GM21737 (cell line): Measurements from ENCODE around the gene LAMC3.

Experiments
- ATAC-seq: cut with Tn5 transposase; IDR thresholded peaks from one replicate; pipeline ENCODE4 v1.9.1; 2021; ENCODE audit warnings: mild to moderate bottlenecking, moderate library complexity; ENCODE audit not compliant: unreplicated experiment

Gene LAMC3

GRCh38 chr9:131010482-131011273, 1.7 kb downstream of the LAMC3 start:
- ATAC-seq: no peak

GRCh38 chr9:131011274-131012022, 2.5 kb downstream of the LAMC3 start:
- no peak for ATAC-seq

GRCh38 chr9:131012023-131012334, 3.0 kb downstream of the LAMC3 start:
- no peak for ATAC-seq

- ATAC-seq: no peak
Observed at GRCh38 chr9:131012396-131012917, 3.5 kb downstream of the LAMC3 start.

- no peak for ATAC-seq
Observed at GRCh38 chr9:131013015-131013755, 4.2 kb downstream of the LAMC3 start.

GRCh38 chr9:131013771-131014676, 5.0 kb downstream of the LAMC3 start:
- ATAC-seq: no peak

- no peak for ATAC-seq
Observed at GRCh38 chr9:131015112-131015511, 6.1 kb downstream of the LAMC3 start.

- no peak for ATAC-seq
Observed at GRCh38 chr9:131015876-131016397, 7.0 kb downstream of the LAMC3 start.

- no peak for ATAC-seq
Observed at GRCh38 chr9:131017067-131017466, 8.1 kb downstream of the LAMC3 start.

- no peak for ATAC-seq
Observed at GRCh38 chr9:131018621-131019020, 9.6 kb downstream of the LAMC3 start.

- no peak for ATAC-seq
Observed at GRCh38 chr9:131019388-131020239, 10.6 kb downstream of the LAMC3 start.

- no peak for ATAC-seq
Observed at GRCh38 chr9:131020388-131020787, 11.4 kb downstream of the LAMC3 start.

- no peak for ATAC-seq
Observed at GRCh38 chr9:131020862-131021261, 11.9 kb downstream of the LAMC3 start.

GRCh38 chr9:131021785-131022184, 12.8 kb downstream of the LAMC3 start:
- ATAC-seq: no peak

GRCh38 chr9:131024978-131025868, 16.2 kb downstream of the LAMC3 start:
- no peak for ATAC-seq

GRCh38 chr9:131025953-131026858, 17.2 kb downstream of the LAMC3 start:
- ATAC-seq: no peak
